ENCODE results near the gene CRYZL1.
"Not testable (repeated sequence)": the region's sequence is repeated elsewhere in the genome, so short reads cannot be mapped to it uniquely, and the experiment has no call there.

Gene CRYZL1

DNA sequence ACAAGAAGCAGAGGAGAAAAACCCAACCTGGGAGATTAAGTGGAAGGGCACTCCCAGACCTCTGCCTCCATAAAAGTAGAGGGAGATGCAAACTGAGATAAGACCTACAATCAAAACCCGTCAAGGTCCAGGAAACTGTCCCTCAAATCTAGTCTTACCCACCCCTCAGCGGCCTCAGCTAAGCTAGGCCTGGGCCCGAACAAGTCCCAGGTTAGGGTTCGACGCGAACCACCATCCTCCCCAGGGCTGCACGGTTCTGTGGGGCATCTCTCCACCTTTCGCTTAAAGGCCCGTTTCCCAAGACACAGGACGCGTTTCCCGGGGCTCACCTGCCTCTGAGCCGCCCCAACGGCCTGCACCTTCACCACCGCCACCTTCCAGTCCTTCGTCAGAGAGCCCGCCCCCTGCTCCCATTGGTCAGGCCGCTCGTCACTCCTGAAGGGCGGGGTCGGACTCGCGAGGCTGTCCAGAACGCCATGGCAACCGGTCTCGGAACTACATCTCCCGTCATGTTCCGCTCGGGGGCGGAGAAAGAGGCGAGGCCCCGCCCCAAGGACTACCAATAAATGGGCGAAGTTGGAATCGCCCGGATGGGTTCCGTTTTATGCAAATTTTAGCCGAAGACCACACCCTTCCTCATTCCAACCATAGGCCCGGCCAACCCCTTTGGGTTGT, at the start of gene CRYZL1:
TSS of gene CRYZL1 (minus strand) at position 390 of the 675 bp plus-strand sequence. CDS start 10,190 bp downstream, outside the sequence.
- DNase-seq: peak; percentile 100

DNA sequence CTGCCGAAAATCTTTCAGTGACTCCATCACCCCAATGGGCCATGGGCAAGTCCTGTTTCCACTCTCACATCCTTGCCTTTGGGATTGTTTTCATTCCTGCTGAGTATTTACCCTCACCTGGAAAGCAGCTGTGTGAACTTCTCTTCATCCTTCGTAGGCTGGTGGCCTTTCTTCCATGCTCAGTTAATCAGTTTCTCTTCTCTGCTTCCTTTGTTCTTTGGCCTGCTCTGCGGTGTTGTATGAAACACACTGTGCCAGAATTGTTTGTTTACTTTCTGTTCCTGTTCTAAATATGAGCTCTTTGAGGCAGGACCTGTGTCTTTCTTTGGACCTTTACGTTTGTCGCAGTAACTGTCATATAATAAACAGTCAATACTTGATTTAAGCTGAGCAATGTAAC, 49.3 kb upstream of the CRYZL1 start:
- no peak for DNase-seq

DNA sequence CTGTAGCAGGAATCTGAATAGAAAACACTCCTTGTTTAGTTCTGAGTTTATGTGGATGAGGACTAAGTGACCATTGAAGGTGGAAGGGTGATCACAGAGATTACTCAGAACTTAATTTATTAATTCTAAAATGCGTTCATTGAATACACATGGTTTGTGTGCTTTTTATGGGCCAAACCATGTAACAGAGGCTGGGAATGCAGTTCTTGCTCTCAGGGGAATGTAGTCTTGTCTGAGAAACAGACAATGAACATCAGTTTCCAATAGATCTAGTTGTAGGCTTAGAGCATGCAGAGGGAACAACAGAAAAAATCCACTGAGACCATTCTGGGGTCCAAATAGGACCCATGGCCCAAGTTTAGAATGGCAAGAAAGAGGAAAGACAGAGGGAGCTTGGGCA, 46.8 kb upstream of the CRYZL1 start:
- no peak for DNase-seq

DNA sequence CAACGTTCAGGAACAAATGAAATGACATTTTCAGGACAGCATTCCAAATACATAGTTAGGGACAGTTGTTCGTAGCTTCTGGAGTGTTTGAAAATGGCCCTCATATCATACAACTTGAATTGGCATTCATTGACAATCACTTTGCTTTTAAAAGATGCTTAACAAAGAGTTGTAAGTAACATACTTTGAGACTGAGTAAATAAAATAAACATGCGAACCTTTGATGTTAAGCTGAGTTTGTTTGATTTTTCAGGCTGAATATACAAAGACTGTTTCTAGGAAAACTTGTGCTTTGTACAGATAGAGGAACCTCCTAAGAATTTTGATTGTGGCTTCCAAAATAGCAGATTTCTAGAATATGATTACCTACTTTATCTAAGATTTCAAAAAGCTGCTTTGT, 46.1 kb upstream of the CRYZL1 start:
- DNase-seq: no peak

DNA sequence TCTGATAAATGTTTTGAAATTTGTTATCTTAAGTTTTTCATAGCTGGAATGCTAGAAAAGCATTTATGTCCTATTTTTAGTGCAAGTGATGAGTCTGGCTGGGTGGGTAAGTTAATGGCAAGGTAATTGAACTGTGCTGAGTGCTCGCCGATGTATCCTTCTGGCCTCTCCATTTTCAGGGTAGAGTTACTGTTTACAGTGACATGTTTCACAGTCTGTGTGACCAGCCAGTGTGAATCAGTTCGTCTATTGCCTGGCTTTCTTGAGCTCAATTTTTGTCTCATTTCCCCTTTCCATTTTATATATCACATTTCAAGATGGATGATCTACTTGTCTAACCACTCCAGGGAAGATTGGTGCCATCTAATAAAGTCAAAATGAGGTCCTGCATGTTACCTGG, 44.8 kb upstream of the CRYZL1 start:
- DNase-seq: no peak

DNA sequence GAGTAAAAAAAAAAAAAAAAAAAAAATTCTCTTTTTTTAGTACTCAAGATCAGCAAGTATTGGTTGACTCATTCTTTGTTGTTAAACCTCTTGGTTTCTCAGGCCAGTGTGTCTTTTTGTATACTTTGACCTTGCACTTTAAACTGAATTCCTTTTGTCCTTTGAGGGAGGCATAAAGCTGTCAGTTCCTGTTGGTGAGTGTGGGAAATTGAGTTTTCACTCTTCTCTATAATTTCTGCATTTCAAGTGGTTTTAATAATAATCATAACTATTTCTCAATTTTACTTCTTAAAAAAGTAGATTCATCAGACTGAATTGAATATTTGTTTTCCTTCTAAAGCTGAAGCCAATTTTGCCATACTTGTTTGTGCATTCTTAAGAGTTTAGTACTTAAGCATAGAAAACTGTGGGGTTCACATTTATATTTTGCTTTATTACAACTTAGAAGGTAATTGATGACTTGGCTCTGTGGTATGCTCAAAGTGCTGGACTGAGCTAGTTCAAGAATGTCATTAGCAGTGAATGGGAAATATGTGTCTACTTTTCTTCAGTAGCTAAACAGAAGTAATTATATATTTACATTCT, 44.2 kb upstream of the CRYZL1 start:
- DNase-seq: no peak

DNA sequence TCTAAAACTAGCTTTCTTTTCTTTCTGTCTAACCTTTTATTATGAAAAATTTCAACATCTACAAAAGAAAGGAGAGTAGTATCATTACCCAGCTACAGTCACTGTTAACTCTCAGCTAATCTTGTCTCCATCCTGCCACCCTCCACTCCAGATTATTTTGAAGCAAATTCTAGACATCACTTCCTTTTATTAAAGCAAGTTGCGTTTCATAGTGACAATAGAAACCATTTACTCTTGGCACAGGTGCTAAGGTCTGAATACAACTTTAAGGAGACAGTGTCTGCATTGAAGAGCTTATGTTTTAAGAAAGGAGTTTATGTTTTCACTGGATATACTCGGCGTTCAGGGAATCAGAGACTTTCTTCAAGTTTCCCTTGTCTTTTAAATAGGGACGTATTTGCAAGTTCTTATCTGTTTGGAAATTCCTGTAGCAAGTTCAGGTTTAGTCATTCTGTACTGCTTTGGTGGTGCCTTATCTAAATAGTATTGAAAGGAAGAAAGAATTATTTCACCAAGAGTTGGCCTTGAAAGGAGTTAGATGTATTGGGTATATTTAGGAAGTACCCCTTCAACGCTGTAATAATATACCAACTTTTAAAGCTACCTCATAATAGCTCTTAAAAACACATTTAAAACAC, 43.5 kb upstream of the CRYZL1 start:
- DNase-seq: no peak

DNA sequence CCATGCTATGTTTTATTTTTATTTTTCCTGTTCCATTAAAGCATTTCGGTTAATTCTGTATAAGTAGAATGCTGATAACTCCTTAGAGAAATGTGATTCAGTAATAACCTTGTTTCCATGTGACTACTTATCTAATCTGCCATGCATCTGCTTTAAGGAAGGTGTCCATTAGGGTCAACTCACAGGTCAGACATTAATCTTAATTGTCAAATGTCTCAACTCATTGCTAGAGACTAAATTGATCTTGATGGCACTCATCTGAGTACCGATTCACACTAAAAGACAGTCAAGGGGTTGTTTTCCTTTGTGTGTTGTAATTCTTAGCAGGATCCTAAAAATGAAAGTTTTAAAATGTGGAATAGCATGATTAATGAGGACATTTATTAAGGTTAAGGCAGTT, 42.5 kb upstream of the CRYZL1 start:
- no peak for DNase-seq

DNA sequence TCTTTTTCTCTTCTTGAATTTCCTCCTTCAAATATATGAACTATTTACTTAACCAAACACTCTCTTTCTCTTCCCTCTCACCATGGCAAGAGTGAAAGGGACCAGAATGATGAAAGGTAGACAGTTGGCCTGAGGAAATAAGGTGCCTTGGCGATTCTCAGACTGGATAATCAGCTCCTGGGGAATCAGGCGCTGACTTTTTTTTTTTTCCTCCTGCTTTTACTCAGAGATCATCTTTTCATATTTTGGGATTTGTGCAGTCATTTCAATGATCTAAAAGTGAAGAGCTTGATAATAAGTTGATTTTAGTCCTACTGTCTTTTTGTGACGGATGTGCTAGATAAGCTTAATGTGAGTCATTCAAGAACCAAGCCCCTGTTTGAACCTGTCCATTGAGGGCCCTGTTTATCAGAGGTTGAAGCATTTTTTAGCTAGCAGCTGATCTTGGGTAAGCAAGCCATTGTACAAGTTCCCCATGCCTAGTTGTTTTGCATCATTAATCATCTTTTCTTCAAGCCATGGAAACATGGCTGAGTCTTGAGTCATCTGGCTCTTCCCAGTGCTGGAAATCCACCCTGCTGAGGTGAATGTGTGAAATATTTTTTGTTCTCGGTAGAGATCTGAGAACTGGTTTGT, 41.6 kb upstream of the CRYZL1 start:
- DNase-seq: no peak

DNA sequence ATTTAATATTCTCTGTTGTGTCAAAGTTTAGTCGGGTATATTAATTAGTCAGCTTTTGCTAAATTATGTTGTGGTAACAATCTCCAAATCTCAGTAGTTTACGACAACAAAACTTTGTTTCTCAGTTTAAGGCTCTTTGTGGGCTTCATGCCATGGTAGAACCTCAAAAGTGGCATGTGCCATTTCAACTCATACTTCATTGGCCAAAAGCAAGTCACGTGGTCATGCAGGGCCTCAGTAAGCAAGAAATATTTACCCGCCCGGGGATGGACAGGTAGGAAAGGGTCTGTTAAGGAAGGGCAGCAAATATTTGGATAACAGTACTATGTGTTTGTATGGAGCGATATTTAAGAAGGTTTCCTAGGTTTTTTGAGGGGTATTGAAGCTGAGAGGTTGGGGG, 39.3 kb upstream of the CRYZL1 start:
- no peak for DNase-seq

DNA sequence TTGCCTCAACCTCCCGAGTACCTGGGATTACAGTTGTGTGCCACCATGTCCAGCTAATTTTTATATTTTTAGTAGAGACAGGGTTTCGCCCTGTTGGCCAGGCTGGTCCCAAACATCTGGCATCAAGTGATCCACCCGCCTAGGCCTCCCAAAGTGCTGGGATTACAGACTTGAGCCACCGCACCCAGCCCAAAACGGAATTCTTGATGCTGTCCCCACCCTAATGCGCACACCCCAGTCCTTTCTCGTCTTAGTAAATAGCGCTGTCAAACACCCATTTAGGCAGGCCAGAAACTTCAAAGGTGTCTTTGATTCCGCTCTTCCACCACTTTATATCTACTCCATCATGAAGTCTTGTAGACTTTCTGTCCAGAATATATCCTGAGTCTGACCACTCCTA, 35.9 kb upstream of the CRYZL1 start:
- DNase-seq: no peak

DNA sequence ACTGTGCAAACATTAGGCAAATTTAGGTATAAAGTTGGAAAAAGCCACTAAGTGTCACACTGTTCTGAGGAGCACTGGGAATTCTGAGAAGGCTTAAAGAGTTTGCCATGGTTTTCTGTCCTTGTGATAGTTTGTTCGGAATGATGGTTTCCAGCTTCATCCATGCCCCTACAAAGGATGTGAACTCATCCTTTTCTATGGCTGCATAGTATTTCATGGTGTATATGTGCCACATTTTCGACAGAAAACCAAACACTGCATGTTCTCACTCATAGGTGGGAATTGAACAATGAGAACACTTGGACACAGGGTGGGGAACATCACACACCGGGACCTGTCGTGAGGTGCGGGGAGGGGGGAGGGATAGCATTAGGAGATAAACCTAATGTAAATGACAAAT, 35.1 kb upstream of the CRYZL1 start:
- not testable (repeated sequence) for DNase-seq

DNA sequence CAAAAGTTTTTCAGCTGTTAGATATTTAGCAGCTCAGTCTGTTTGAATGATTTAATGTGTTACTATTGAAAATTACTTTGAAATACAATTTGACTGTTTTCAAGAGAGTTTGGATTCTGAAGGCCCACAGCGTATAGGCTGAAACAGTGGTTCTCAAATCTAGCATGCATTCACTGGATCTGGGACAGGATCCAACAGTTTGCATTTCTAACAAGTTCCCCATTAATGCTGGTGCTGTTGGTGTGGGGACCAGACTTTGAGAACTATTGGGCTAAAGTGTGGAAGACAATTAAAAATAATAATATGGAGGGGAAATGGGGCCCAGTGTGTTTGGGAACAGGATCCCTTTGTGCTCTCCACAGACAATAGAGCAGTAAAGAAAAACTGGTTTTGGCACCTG, 32.7 kb upstream of the CRYZL1 start:
- DNase-seq: no peak

DNA sequence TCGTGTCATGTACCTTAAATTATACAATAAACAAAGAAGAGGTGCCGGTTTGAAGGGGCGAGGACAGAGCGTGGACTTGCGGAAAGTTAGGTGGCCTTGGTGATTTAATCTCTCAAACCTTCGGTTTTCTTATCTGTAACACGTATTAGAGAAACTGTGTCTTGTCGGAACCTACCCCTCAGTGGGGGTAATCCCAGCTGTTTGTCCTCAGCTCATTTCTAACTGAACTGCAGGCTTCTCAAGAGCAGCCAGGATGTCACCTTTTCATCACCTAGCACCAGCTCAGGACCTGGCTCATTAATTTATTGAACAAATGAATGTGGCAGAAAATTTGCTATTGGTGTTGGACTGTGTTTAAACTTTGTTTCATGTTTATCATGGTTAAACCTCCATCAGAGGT, 31.9 kb upstream of the CRYZL1 start:
- DNase-seq: no peak

DNA sequence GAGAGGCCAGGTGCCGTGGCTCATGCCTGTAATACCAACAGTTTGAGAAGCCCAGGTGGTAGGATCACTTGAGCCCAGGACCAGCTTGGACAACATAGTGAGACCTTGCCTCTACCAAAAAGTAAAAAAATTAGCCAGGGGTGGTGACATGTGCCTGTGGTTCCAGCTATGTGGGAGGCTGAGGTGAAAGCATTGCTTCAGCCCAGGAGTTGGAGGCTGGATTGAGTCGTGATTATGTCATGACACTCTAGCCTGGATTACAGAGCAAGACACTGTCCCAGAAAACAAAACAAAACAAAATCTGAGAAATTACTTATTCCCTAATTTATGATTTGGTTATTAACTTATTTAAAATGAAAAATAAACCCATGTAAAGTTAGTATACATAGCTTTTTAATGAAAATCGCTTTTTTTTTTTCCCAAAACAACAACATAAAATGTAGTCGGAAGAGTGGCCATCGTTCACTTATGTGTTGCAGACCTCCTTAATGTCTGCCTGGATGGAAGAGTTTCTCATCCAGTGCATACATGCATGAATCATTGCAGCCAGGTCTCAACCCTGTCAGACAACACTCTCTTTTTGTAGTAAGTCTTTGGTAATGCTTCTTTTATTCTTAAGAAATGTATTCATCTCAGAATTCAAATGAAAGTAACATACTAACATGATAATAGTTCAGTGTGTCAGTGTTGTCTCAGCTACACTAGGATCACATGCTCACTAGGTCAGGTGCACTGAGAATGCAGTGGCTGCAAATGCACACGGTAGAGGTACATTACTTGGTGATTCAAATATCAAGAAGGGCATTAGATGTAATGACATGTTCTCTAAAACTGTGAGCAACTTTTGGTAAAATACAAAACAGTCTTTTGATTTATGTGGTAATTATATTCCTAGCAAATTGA, 28.8 kb upstream of the CRYZL1 start:
- no peak for DNase-seq

DNA sequence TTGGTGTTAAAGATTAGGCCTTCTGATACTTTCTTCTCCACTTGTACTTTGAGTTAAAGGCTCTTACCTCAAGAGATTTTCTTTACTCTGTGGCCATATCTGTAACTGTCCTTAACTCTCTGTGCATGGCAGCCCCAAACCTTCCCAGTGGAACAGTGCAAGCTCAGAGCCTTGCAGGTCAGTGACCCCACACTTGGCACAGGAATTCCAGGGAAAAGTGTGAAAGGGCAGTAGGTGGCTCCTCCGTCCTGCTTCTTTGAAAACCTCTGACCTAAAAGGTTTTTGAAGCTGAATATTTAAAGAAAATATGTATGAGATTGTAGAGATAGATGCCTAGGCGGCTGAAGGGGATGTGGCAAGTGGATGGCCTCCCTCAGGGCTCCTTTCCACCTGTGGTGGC, 27.1 kb upstream of the CRYZL1 start:
- no peak for DNase-seq

DNA sequence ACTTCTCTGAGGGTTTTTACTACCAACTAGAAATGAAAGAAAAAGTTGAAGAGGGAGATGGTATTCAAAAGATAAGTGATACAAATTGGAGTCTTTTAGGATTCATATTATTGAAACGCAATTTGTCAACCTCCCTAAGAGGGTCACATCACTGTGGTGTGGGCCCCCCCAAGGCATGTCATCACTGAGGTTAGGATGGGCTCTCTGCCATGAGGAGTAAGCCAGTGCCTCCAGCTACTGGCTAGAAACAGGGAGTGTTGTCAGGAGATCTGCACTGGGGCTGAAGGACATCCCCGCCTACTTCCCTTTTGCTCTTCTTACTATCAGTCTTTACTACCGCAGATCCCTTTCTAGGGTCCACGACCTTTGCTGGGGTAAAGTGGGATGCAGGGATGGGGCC, 26.6 kb upstream of the CRYZL1 start:
- DNase-seq: no peak

DNA sequence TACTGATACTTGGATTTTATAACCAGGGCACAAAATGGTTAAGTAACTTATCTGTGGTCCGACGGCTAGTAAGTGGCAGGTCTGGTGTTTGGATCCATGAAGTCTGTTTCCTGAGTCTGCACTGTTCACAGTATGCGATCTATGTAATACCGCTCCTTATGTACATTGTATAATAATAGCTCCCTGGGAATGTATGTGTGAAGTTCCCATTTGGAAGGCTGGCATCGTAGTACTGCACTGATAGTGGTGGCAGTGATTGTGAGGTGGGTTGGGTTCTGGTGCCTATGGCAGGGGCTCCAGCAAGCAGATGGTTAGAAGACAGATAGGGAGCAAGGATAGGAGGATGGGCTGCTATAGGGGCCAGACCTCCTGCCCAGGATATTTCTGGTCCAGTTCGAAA, 26.1 kb upstream of the CRYZL1 start:
- DNase-seq: no peak

DNA sequence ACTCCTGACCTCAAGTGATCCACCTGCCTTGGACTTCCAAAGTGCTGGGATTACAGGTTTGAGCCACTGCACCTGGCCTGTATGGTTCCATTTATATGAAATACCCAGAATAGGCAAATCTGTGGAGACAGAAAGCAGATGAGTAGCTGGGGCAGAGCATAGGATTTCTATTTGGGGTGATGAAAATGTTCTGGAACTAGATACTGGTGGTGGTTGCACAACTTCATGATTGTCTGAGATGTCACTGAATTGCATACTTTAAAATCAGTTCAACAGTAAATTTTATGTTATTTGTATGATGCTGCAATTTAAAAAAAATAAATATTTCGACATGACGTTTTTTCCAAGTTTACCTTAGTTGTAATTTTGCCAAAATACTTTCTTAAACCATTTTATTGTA, 24.6 kb upstream of the CRYZL1 start:
- DNase-seq: no peak

DNA sequence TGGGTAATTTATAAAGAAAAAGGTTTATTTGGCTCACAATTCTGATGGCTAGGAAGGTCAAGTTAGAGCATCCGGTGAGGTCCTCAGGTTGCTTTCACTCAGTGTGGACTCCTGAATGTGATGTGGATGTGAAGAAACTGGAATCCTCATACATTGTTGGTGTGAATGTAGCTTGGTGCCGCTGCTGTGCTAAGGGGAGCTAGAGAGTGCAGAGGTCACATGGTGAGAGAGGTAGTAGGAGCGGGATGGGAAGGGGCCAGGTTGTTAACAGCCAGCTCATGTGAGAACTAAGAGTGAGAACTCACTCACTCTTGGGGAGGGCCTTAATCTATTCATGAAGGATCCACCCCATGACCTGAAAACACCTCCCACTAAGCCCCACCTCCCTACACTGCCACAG, 22.6 kb upstream of the CRYZL1 start:
- DNase-seq: no peak

DNA sequence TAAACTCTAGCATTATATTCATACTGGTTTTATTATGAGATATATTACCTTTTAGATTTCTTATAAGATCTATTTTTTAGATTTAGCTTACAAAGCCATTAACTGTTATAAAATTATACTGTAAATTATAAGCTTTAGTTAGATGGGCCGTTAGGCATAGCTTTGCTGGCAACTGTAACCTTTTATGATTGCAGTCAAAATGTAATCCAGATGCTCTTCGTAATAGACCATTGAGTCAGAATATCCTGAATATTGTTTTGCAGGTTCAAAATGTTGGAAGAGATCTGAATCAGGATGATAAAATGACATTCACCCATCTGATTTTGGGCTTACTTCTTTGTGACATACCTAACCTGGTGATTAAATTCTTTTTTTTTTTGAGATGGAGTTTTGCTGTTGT, 21.7 kb upstream of the CRYZL1 start:
- DNase-seq: no peak

DNA sequence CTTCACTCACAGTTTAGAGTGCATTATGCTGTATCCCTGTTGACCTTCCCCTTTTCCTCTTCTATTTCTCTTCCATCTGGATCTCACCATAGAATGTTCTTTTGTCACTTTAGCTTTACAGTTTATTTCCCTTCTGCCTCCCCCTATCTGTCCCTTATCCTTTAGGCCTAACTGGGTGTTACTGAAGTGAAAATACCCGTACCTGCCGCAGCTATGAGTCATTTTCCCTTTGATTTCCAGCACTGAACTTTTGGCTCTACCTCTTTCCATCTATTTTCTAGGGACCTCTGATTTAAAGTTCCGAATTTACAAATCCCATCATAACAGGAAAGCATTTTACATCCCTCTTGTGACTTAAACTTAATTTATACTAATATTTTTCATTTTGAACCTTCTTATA, 20.5 kb upstream of the CRYZL1 start:
- DNase-seq: no peak

DNA sequence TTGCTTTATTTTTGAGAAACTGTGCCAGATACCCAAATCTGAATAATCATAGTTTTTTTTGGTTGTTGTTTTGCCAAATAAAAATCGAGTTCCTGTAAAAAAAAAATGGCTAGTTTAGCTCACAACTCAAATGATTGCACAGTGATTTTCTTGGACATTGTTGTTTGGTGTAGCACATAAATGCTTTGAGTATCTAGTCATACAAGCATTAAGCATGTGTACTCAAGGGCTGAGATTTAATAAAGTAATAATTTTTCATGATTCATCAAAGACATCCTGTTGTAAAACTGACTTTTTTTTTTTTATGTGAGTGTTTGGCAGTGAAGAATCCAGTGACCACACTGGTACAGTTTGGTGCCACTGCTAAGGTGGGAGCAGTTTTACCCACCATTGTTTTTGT, 19.6 kb upstream of the CRYZL1 start:
- no peak for DNase-seq
